Progenitor cell of endocrine pancreas (in vitro differentiated cells): Measurements from ENCODE around the gene RIC1. TPM values are rescaled to one million over a fixed set of nuclear protein-coding genes. Genes with fewer than 3 reads are reported as not detected.

ENCODE experiments used
- DNase-seq: peaks from one replicate; pipeline ENCODE4 v3.0.0; 2021; ENCODE audit warnings: low spot score; ENCODE audit not compliant: unreplicated experiment
- H3K27ac Mint-ChIP-seq: 2 replicates; pipeline ENCODE4 v1.8.0; 2021; ENCODE audit warnings: mild to moderate bottlenecking, moderate library complexity, mixed read lengths
- H3K27me3 Mint-ChIP-seq: 2 replicates; pipeline ENCODE4 v1.8.0; 2021; ENCODE audit warnings: mixed read lengths
- H3K36me3 Mint-ChIP-seq: 2 replicates; pipeline ENCODE4 v1.8.0; 2022; ENCODE audit warnings: mixed read lengths; ENCODE audit not compliant: insufficient read depth
- H3K4me1 Mint-ChIP-seq: 2 replicates; pipeline ENCODE4 v1.8.0; 2021; ENCODE audit warnings: low read depth, mixed read lengths
- H3K4me3 Mint-ChIP-seq: 2 replicates; pipeline ENCODE4 v1.8.0; 2021; ENCODE audit warnings: low read depth, mild to moderate bottlenecking, moderate library complexity, mixed read lengths
- H3K9me3 Mint-ChIP-seq: 2 replicates; pipeline ENCODE4 v1.8.0; 2021; ENCODE audit warnings: low read depth, mixed read lengths
- CTCF ChIP-seq: fragments of 200-600 bp; sonication (generic); IDR thresholded peaks from one replicate; pipeline ENCODE4 v1.5.0; 2021; ENCODE audit warnings: antibody characterized with exemption, mild to moderate bottlenecking; ENCODE audit not compliant: unreplicated experiment
- total RNA-seq: library from RNA; stranded (reverse); gene quantifications from 2 replicates; pipeline ENCODE4 v1.2.1, GENCODE V29; 2021

RIC1 gene
- total RNA-seq, 1 donor from 2014 or later, result 24.2 TPM

GRCh38 chr9:5813824-5814223 lies 184.9 kb downstream of the RIC1 start:
- peaks cover 16% of the 10 kb centered on the region for H3K36me3 Mint-ChIP-seq
- no peak for TF ChIP-seq CTCF
- no peak overlapping the region for H3K27ac Mint-ChIP-seq
- no peaks in the 10 kb centered on the region for H3K9me3 Mint-ChIP-seq
- no peak overlapping the region for H3K4me3 Mint-ChIP-seq
- H3K27me3 Mint-ChIP-seq, result no peaks in the 10 kb centered on the region
- no peak for DNase-seq
- no peaks in the 10 kb centered on the region for H3K4me1 Mint-ChIP-seq

- H3K9me3 Mint-ChIP-seq, result no peaks in the 10 kb centered on the region
- H3K4me3 Mint-ChIP-seq, result no peak overlapping the region
- no peak overlapping the region for H3K27ac Mint-ChIP-seq
- TF ChIP-seq CTCF, result no peak
- DNase-seq, result no peak
- no peaks in the 10 kb centered on the region for H3K4me1 Mint-ChIP-seq
- H3K36me3 Mint-ChIP-seq, result peaks cover 17% of the 10 kb centered on the region
- H3K27me3 Mint-ChIP-seq, result no peaks in the 10 kb centered on the region
Observed at GRCh38 chr9:5815461-5815860, 186.6 kb downstream of the RIC1 start.

- no peak for DNase-seq
- Mint-ChIP-seq H3K27me3 (no peaks in the 10 kb centered on the region), H3K27ac (peak overlapping the region; percentile 1), H3K4me1 (no peaks in the 10 kb centered on the region), H3K36me3 (peaks cover 15% of the 10 kb centered on the region), H3K4me3 (no peak overlapping the region), H3K9me3 (no peaks in the 10 kb centered on the region)
- TF ChIP-seq CTCF, result no peak
Observed at GRCh38 chr9:5817862-5818261, 189.0 kb downstream of the RIC1 start.

- DNase-seq, result no peak
- Mint-ChIP-seq H3K4me1 (no peaks in the 10 kb centered on the region), H3K4me3 (no peak overlapping the region), H3K36me3 (peaks cover 15% of the 10 kb centered on the region), H3K27me3 (no peaks in the 10 kb centered on the region), H3K9me3 (no peaks in the 10 kb centered on the region), H3K27ac (no peak overlapping the region)
- TF ChIP-seq CTCF, result no peak
Observed at GRCh38 chr9:5818424-5819142, 189.7 kb downstream of the RIC1 start.

GRCh38 chr9:5819174-5819573 lies 190.3 kb downstream of the RIC1 start:
- no peaks in the 10 kb centered on the region for H3K27me3 Mint-ChIP-seq
- H3K4me1 Mint-ChIP-seq, result no peaks in the 10 kb centered on the region
- H3K4me3 Mint-ChIP-seq, result no peak overlapping the region
- DNase-seq, result no peak
- no peaks in the 10 kb centered on the region for H3K9me3 Mint-ChIP-seq
- H3K36me3 Mint-ChIP-seq, result peaks cover 17% of the 10 kb centered on the region
- TF ChIP-seq CTCF, result no peak
- H3K27ac Mint-ChIP-seq, result no peak overlapping the region
